GM19438 (cell line): Measurements from ENCODE around the gene SERPIND1.
"Not testable (repeated sequence)": the region's sequence is repeated elsewhere in the genome, so short reads cannot be mapped to it uniquely, and the experiment has no call there.

ENCODE experiments used
- ATAC-seq: cut with Tn5 transposase; IDR thresholded peaks from one replicate; pipeline ENCODE4 v1.9.1; 2021; ENCODE audit warnings: low read depth; ENCODE audit not compliant: unreplicated experiment

Gene SERPIND1

DNA sequence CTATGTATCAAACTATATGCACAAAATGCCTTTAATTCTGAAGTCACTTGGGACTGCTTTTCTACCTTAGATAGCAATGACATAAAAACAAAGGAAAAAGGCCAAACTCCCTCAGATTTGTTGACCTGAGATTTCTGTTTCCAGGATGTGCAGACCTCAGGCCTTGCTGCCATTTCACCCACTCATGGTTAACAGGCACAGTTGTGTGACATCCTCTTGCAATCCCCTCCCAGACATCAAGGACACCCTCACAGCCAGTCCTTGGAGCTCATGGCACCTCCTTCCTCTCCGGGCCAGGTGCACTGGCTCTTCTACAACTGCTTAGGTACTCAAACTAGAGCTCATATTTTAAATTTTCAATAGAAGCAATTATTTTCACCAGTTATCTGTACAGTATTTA lies 37.3 kb downstream of the SERPIND1 start:
- no peak for ATAC-seq

DNA sequence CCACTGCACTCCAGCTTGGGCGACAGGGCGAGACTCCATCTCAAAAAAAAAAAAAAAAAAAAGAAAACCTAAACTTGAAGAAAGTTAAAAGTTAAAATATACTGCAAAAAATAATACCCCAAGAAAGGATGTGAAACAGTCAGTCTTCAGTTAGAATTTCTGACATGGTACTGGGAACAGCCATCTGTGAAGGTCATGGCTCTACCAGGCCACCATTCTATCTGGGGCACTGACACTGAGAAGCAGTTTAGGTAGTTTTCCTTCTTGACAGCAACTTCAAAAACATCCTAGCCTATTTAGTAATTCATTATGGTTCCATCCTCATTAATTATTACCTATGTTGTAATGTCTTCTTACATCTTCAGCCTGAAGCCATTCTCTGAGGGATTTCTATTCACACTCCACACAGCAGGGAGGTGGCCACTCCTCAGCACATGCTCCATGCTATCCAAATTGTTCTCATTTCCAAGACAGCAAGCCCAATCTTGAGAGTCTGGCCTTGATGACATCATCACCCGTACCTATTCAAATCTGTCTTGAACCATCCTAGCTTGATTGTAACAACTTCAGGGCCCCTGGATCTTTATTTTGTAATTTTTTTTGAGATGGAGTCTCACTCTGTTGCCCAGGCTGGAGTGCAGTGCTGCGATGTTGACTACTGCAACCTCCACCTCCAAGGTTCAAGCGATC lies 38.2 kb downstream of the SERPIND1 start:
- no peak for ATAC-seq

DNA sequence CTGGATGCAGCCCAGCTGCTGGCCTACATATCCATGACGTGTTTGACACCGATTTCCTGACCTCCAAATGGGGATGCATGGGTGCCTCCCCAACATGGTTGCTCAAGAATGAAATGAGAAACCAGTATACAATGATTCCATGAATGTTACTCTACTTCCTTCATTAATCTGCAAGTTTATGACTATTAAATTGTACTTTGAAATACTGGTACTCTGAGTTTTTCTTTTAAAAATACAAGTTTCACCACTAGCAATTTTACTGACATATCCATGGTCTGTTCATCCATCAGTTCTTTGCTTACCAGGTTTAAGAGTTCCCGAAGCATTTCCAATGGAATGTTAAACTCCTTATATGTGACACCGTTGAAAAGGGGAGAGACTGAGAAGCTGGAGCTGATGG lies 39.1 kb downstream of the SERPIND1 start:
- no peak for ATAC-seq

GRCh38 chr22:20814221-20814808 lies 40.4 kb downstream of the SERPIND1 start:
- ATAC-seq = no peak

- no peak for ATAC-seq
These were observed 41.7 kb downstream of the SERPIND1 start for GRCh38 chr22:20815477-20816050.

DNA sequence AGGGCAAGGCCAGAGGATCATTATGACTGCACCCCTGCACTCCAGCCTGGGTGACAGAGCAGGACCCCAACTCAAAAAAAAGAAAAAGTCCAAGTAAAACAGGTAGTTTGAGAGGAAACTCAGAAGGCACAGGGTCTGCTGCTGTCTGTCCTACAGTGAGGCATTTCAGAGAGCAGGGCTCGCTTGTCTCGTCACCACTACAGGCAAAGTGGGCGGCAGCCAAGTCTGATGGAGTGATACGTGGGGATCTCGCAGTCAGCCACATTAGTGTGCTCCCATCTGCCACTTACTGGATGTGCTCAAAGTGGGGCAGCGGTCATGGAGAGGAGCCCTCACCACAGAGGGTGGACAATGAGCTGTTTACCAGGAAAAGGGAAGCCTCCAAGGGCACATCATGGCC lies 42.6 kb downstream of the SERPIND1 start:
- ATAC-seq = no peak

- no peak for ATAC-seq
These were observed 44.6 kb downstream of the SERPIND1 start for GRCh38 chr22:20818471-20818870.

DNA sequence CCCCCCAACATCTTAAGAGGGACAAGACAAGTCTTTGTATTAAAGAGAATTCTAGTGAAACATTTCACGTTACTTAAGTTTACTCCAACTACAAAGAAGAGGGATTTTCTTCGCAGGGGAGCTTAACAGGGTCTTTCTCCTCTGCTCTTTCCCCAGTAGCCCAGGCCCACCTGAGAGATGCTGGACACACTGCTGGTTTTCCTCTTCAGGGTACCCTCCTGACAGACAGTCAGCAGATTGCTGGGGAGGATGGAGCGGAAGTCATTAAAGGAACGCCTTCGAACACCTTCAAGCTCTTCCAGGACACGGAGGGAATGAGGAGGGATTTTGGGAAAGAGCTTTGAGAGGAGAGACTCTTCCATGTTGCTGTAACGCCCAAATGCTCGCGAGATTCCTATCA lies 45.6 kb downstream of the SERPIND1 start:
- ATAC-seq = no peak

DNA sequence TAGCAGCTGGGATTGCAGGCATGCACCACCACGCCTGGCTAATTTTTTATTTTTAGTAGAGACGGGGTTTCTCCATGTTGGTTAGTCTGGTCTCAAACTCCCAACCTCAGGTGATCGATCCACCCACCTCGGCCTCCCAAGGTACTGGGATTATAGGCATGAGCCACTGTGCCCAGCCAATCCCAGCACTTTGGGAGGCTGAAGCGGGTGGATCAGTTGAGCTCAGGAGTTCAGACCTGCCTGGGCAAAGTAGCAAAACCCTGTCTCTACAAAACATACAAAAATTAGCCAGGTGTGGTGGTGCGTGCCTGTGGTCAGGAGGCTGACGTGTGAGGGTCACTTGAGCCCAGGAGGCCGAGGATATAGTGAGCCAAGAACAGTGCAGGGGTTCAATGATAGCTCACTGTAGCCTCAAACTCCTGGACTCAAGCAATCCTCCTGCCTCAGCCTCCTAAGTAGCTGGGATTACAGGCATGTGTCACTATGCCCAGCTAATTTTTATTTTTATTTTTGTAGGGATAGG lies 47.9 kb downstream of the SERPIND1 start:
- not testable (repeated sequence) for ATAC-seq

DNA sequence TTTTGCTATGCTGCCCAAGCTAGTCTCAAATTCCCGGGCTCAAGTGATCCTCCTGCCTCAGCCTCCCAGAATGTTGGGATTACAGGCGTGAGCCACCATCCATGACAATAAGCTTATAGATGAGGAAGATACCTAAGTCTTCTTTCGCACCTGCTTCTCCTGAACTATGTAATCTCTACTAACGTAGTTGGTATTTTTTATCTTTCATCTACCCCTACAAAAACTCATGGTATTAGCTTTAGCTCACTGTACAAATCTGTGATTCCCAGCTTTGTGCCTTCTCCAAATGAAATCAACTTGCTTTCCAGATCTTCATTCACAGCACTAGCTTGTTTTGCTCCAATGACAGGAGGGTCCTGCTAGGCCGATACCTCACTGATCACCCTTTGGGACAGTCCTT lies 48.3 kb downstream of the SERPIND1 start:
- no peak for ATAC-seq

DNA sequence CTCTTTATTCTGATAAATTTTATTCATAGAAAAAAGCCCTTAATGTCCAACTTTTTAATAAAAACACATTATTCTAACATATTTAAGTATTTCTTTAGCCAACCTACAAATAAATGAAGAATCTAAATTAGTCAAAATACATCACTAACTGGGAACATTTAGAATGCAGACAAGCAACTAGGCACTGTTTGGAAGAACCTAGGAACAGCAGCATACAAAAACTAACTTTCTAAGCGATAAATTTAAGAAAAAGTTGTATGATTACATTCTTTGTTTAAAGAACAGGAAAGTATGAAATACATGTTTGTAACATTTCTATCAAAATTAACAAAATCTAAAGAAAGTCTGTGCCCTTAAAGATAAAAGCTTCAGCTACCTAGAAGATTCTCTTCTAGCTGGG lies 49.4 kb downstream of the SERPIND1 start:
- ATAC-seq = no peak

GRCh38 chr22:20825216-20825615 lies 51.3 kb downstream of the SERPIND1 start:
- ATAC-seq = not testable (repeated sequence)

DNA sequence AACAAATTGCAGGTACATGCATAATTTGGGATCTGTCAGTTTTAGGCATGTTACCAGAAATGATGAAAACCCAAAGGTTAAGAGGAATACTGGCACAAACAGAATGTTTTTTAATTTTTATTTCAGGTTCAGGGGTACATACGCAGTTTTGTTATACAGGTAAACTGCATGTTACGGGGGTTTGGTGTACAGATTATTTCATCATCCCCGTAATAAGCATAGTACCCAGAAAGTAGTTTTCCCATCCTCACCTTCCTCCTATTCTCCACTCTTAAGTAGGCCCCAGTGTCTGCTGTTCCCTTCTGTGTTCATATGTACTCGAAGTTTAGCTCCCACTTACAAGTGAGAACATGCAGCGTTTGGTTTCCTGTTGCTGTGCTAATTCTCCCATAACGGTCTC lies 51.7 kb downstream of the SERPIND1 start:
- no peak for ATAC-seq

DNA sequence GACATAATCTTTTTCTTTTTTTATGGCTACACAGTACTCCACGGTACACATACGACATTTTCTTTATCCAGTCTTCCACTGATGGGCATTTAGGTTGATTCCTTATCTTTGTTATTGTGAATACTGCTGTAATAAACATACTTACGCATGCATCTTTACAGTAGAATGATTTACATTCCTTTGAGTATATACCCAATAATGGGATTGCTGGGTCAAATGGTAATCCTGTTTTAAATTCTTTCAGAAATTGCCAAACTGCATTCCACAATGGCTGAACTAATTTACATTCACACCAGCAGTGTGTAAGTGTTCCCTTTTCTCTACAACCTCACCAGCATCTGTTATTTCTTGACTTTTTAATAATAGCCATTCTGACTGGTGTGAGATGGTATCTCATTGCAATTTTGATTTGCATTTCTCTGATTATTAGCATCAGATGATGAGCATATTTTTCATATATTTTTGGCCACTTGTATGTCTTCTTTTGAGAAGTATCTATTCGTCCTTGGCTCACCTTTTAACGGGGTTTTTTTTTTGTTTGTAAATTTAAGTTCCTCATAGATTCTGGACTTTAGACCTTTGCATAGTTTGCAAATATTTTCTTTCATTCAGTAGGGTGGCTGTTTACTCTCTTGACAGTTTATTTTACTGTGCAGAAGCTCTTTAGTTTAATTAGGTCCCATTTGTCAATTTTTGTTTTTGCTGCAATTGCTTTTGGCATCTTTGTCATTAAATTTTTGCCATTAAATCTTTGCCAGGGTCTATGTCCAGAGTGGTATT lies 52.6 kb downstream of the SERPIND1 start:
- not testable (repeated sequence) for ATAC-seq

- ATAC-seq = no peak
These were observed 55.7 kb downstream of the SERPIND1 start for GRCh38 chr22:20829491-20830134.

- no peak for ATAC-seq
These were observed 59.3 kb downstream of the SERPIND1 start for GRCh38 chr22:20833225-20833665.

DNA sequence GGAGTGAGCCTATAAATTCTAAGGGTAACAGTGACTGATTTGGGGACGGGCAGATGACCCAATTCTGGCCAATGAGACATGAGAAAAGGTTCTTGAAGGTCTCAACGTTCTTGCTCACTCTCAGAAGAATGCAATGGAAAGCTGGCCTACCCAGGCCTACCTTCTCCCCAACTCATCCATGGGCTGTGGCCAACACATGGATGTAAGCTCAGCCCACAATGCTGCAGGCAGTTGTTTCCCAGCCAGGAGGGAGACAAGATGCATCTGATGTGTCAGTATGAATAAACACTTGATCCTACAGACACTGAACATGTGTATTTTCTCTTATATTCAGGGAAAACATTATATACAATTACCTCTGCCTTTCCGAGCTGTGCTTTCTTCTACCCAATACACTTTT lies 60.3 kb downstream of the SERPIND1 start:
- ATAC-seq = no peak

DNA sequence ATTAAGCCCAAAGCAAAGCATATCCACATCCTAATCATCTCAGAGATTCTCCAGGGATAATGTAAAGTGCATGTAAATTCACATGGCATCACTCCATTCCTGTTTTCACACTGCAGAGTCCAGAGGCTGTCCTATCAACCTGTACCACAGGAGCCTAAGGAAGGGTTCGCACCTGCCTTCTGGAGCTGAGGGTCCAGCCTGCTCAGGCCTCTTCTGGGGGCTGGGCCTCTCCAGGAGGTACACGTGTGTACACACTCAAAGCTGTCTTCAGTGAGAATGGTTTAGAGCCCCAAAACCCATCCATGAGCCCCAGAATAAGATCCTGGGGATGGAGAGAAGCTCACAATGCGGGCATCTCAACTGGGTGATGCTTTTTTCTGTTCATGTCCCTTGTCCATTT lies 60.8 kb downstream of the SERPIND1 start:
- no peak for ATAC-seq
